GM12891 (cell line): ENCODE results near the gene OAF.

Experiments used
- PAX5 ChIP-seq: IDR thresholded peaks from 2 replicates; pipeline ENCODE4 v1.6.1; 2011; ENCODE audit warnings: low read length, moderate library complexity, mild to moderate bottlenecking; ENCODE audit not compliant: insufficient read depth, severe bottlenecking
- POLR2A ChIP-seq: IDR thresholded peaks from 2 replicates; pipeline ENCODE4 v1.6.1; 2011; ENCODE audit warnings: low read depth, low read length, control low read depth
- POLR2AphosphoS5 ChIP-seq: IDR thresholded peaks from 2 replicates; pipeline ENCODE4 v1.6.1; 2011; ENCODE audit warnings: low read depth, low read length, control low read depth
- SPI1 ChIP-seq: IDR thresholded peaks from 2 replicates; pipeline ENCODE4 v1.6.1; 2011; ENCODE audit warnings: low read depth, low read length, control low read depth
- TAF1 ChIP-seq: IDR thresholded peaks from 2 replicates; pipeline ENCODE4 v1.6.1; 2011; ENCODE audit warnings: low read depth, low read length, control low read depth

DNA sequence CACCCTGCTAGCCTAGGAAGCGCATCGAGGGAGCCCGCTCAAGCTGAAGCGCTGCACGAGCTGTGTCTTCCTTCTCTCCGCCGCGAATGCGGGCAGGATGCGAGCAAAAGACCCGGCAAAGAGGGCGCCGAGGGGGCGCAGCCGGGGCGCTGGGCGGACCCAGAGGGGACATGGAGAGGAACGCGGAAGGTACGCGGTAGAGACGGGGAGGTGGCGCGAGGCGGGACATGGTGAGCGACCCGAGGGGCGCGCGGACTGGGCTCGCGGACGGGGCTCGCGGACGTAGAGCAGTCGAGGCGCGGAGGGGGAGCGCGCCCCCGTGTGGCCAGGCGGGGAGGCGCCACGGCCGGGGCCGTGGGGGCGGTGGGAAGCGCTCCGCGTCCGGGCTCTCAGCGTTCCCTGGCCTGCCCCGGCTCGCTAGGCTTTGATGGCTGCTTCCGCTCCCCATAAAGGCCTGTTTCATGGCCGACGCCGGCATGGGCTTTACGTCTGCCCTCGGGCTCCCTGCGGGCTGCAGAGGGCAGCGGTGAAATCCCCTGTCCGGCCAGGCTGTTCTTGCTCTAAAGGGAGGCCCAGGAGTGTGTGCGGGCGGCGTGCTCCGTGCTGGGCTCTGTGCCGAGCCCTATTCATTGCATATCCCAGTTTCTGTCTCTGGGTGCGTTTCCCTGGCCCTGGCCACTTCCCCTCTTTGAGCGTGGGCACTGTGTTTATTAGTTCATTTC, 41.7 kb upstream of the OAF start:
- no peak for TF ChIP-seq POLR2AphosphoS5
- TF ChIP-seq POLR2A, result no peak
- TF ChIP-seq SPI1, result no peak
- no peak for TF ChIP-seq TAF1
- TF ChIP-seq PAX5, result no peak
